RPMI7951 (cell line): Measurements from ENCODE around the gene CA12. TPM values are rescaled to one million over a fixed set of nuclear protein-coding genes. Genes with fewer than 3 reads are reported as not detected.

Experiments
- DNase-seq: peaks from one replicate; pipeline ENCODE4 v3.0.0-alpha.2; 2012; ENCODE audit warnings: low read depth
- total RNA-seq: library from RNA; depleted of rRNA; stranded (reverse); fragments of >200 nt; shearing (Covaris generic); gene quantifications from 2 replicates; pipeline ENCODE4 v1.2.3, GENCODE V29; 2014

CA12 gene
- total RNA-seq, 1 experiment from 2014 or later: 30.2 TPM

GRCh38 chr15:63312286-63312685 is 69.4 kb downstream of the CA12 start:
- DNase-seq: no peak

DNA sequence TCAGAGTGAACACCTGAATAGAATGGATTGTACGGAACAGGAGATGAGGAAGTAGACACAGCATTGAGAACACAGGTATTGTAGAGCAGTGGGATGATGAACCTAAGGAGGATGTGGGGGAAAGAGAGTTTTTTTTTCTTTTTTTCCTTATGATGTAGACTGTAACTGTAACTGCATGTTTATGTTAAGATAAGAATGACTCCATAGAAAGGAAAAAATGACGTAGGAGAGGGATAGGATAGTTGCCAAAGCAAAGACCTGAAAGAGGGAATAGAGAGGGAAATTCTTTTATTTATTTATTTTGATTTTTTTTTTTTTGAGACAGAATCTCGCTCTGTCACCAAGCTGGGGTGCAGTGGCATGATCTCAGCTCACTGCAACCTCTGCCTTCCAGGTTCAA is 71.0 kb downstream of the CA12 start:
- no peak for DNase-seq

DNA sequence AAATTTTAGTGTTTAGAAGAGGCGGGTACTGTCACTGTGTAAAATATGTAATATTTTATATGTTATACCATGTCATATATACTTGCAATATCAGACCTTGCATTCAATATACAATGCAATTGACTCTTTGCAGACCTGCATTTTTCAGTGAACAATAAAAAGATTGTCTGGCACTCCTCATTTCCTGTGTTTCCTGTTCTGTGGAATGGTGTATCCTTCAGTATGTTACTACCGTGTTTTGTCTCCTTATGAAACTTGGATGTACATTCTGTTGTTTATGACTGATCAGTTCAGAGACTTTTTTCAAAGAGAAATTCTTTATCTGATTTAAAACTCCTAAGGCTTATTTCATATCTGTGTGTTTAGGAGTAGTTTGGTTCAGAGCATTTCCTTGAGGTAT is 72.7 kb downstream of the CA12 start:
- no peak for DNase-seq

DNA sequence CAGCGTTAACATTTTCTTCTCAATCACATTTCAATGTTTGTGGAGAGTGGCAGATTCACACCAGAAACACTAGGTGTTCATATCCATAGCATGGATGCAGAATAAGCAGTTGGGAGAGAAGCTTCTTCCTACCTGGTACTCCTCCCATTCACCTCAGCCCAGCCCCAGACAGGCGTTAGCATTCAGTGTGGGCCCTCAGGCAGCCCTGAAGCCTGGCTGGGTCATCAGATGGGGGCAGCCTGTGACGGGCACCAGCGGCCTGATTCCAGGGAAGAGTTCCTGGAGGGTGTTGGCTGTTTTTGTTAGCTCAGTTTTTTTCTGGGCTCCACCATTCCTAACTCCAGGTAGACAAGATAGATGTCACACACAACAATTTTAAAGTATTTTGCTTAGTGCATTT is 73.2 kb downstream of the CA12 start:
- DNase-seq: no peak

DNA sequence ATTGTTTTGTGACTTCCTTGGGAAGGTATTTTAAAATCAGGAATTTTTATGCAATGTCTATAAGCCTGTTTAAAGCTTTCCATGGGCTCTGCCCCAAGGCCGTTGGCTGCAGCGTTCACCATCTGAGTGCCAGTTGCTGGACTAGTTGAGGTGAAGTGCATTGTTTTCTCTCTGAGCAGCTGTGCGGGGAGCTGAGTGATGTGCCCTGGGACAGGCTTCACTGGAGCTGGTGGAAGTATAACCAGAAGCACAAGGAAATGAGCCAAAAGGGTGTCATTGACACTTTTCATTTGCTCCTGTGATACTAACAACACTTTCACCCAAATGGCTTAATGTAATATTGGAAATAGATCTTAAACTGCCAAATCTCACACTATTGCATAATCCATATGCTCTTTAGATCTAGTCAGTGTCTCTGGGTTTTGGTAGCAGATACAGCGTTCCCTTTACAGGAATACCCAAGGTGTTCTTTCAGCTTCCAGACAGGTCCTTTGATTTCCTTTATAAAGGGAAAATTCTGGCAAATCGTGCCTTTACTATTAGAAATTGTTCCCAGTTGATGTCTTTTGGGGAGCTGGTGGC is 75.1 kb downstream of the CA12 start:
- DNase-seq: no peak

GRCh38 chr15:63305260-63305659 is 76.4 kb downstream of the CA12 start:
- no peak for DNase-seq

DNA sequence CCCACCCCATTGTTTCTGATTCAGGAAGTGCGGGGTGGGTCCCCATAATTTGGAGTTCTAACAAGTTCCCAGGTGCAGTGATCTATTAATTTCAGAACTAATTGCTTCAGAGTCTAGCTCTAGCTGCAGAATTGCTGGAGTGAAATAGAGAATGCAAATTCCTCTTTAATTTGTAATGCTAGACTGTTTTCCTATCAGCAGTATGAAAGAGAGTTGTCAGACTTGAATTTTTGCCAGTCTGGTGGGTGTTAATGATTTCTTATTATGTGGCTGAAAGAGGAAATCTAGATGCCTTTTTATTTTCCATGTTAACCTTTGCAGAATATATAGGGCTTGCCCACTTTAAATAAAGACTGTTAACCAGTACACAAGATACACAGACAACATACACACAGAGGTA is 80.6 kb downstream of the CA12 start:
- DNase-seq: no peak

DNA sequence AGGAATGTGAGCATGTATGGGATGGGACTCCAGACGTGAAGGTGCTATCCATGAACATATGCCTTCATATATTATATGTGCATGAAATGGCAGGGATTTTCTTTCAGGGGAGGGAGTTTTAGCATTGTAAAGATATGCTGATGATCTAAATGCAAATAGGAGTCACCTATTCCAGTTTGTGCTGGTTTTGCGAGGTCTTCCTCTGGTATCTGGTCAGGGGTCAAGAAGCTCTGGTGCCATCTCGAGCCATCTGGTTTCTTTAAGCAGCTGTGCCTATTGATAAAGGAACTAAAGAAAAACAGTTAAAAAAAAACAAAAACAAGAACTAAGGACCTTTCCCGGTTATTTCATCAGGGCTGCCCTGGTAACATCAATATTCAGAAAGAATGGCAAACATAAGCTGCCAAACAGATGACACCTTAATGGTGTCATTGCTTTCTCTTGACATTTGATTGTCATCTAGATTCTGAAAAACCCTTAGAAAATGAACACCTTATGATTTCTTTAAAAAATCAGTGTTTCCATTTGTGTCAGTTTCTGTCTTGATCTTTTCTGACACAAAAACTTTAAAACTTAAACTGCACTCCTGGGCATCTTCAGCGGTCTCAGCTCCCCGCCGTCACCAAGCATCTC is 81.6 kb downstream of the CA12 start:
- no peak for DNase-seq

- DNase-seq: no peak
Measured at GRCh38 chr15:63296195-63296594, 85.5 kb downstream of the CA12 start.

DNA sequence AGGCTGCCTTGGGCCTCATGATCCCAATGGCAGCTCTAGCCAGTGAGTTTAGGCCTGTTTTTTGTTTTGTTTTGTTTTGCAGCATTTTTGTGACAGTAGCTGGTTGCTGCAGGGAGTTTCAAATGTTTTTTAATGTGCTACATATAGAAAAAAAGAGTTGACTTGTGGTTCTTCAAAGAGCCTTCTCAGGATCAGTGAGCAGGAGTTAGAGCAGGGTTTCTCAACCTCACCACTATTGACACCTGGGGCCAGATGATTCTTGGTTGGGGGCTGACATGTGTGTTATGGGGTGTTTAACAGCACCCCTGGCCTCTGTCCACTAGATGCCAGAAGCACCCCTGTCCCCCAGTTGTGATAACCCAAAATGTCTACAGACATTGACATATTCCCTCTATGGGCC is 86.3 kb downstream of the CA12 start:
- no peak for DNase-seq

GRCh38 chr15:63294359-63294758 is 87.3 kb downstream of the CA12 start:
- no peak for DNase-seq

- DNase-seq: no peak
Measured at GRCh38 chr15:63292771-63293170, 88.9 kb downstream of the CA12 start.

- DNase-seq: no peak
Measured at GRCh38 chr15:63292241-63292640, 89.4 kb downstream of the CA12 start.

- peak; percentile 80 for DNase-seq
Measured at GRCh38 chr15:63291507-63291906, 90.1 kb downstream of the CA12 start.

- DNase-seq: peak; percentile 68
Measured at GRCh38 chr15:63288778-63289378, 92.8 kb downstream of the CA12 start.

DNA sequence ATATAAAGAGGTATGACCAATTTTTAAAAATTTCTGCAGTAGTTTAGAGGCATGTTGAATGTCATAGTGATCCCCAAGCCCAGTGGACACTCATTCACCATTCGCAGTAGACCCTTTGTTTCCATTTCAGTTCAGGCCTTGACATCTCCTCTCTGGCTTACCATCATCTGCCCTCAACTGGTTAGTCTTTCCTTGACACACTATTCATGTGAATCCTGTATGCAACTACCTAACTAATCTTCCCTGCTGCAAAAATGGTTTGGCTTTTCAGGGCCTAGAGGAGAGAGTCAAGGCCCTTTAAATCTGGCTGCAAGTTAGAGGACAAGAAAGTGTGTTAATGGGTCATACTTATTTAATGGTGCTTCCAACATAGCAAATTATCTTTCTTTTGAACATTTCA is 93.3 kb downstream of the CA12 start:
- peak; percentile 16 for DNase-seq

- DNase-seq: no peak
Measured at GRCh38 chr15:63287109-63287508, 94.5 kb downstream of the CA12 start.

GRCh38 chr15:63284335-63284734 is 97.3 kb downstream of the CA12 start:
- DNase-seq: no peak

DNA sequence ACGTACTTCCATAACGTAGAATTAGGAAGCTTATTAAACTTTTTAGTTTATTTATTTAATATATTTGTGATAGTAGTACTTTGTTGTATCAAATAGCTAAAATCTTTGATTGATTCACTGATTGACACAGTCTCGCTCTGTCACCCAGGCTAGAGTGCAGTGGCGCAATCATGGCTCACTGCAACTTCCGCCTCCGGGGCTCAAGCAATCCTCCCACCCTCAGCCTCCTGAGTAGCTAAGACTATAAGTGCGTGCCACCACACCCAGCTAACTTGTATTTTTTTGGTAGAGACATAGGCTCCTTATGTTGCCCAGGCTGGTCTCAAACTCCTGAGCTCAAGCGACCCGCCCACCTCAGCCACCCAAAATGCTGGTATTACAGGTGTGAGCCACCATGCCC is 98.5 kb downstream of the CA12 start:
- DNase-seq: no peak

- no peak for DNase-seq
Measured at GRCh38 chr15:63277893-63278456, 103.7 kb downstream of the CA12 start.

DNA sequence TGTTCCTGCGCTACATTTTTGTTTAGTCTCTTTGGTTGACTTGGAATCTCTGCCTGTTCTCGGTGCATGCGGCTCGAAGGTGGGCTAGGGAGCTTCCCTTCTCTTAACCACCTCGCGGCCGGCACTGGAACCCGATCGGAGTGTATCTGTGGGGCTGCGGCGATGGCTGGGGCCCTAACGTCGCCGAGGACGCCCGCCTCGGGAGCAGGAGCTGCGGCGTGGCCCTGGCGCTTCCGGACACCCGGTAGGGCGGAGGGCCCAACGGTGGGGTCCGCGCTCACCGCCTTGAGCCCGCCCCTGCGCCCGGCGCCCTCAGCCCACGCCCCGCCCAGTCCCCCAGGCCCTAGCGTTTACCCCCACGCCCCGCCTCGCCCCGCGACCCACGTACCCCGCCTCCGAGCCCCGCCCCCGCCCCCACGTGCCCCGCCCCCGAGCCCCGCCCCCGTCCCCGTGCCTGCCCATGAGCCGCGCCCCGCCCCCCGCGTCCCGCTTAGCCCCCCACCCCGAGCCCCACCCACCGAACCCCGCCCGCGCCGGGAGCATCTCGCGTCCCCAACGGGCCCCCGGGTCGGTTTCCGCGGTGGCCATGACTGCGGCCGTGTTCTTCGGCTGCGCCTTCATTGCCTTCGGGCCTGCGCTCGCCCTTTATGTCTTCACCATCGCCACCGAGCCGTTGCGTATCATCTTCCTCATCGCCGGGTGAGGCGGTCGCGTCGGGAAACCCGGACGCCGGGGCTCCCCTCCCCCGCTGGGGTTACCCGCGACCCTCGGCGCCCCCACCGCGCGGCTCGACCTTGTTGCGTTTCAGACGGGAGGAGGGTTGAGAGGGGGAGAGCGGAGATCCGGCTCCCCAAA is 104.4 kb downstream of the CA12 start, which contains the start of gene APH1B:
APH1B (plus strand) TSS at position 568 of the 855 bp plus-strand sequence; CDS start at position 587, 19 bp downstream.
- peak; percentile 84 for DNase-seq
